HEK293 (cell line): ENCODE data around the gene THBS3.
"Not testable (repeated sequence)": the region's sequence is repeated elsewhere in the genome, so short reads cannot be mapped to it uniquely, and the experiment has no call there.

Experiments
- CTCF ChIA-PET: fragments of 350-600 bp; formaldehyde crosslinking; extraction: SDS; loops from one replicate; lab custom pipeline; 2021; ENCODE audit warnings: antibody characterized with exemption; lab: Yijun Ruan, JAX
- POLR2A ChIA-PET: fragments of 300-600 bp; formaldehyde crosslinking; extraction: SDS; loops from one replicate; lab custom pipeline; 2020; ENCODE audit warnings: antibody characterized with exemption, inconsistent platforms; lab: Yijun Ruan, JAX
- H3K27ac ChIP-seq: fragments of 200-500 bp; sonication (Bioruptor generic); 2 replicates; pipeline ENCODE4 v1.5.1; 2014; ENCODE audit warnings: low read depth, low read length, control low read depth, inconsistent platforms; ENCODE audit errors: extremely low read depth
- H3K36me3 ChIP-seq, 2 experiments: fragments of 200-500 bp in 1 of 2; sonication (Bioruptor generic) in 1 of 2; 1 replicate in 1 of 2; 2 replicates in 1 of 2; pipeline ENCODE4 v1.5.1; 2014 to 2017; ENCODE audit warnings: inconsistent platforms in 2 of 2, low read length in 2 of 2; ENCODE audit not compliant: control insufficient read depth in 2 of 2, insufficient read depth in 1 of 2
- H3K4me1 ChIP-seq: fragments of 200-500 bp; sonication (Bioruptor generic); 2 replicates; pipeline ENCODE4 v1.5.1; 2014; ENCODE audit warnings: mild to moderate bottlenecking, low read length, inconsistent platforms; ENCODE audit not compliant: control insufficient read depth, insufficient read depth
- H3K4me3 ChIP-seq: 2 replicates; pipeline ENCODE4 v1.5.1; 2011; ENCODE audit warnings: low read depth, mild to moderate bottlenecking, control low read depth, low read length, moderate library complexity
- H3K9me3 ChIP-seq: fragments of 200-500 bp; sonication (Bioruptor generic); 2 replicates; pipeline ENCODE4 v1.5.1; 2014; ENCODE audit warnings: low read depth, low read length, inconsistent platforms; ENCODE audit not compliant: control insufficient read depth, insufficient read depth
- GLIS1 ChIP-seq: fragments of 450-650 bp; formaldehyde crosslinking; IDR thresholded peaks from 2 replicates; pipeline ENCODE4 v1.5.1; 2016; ENCODE audit warnings: missing biosample characterization, missing genetic modification characterization
- HOXC10 ChIP-seq: sonication (generic); formaldehyde crosslinking; IDR thresholded peaks from 2 replicates; pipeline ENCODE4 v1.8.1; 2023; ENCODE audit warnings: mild to moderate bottlenecking, missing genetic modification reagents
- ZFP69B ChIP-seq: fragments of 450-650 bp; formaldehyde crosslinking; IDR thresholded peaks from 2 replicates; pipeline ENCODE4 v1.5.1; 2016; ENCODE audit warnings: missing biosample characterization, missing genetic modification characterization
- ZNF140 ChIP-seq: fragments of 450-650 bp; formaldehyde crosslinking; IDR thresholded peaks from 2 replicates; pipeline ENCODE4 v1.5.1; 2016; ENCODE audit warnings: missing biosample characterization, missing genetic modification characterization
- ZNF221 ChIP-seq: fragments of 450-650 bp; formaldehyde crosslinking; IDR thresholded peaks from 2 replicates; pipeline ENCODE4 v1.5.1; 2017; ENCODE audit warnings: missing biosample characterization, missing genetic modification characterization, borderline replicate concordance
- ZNF311 ChIP-seq: fragments of 450-650 bp; formaldehyde crosslinking; IDR thresholded peaks from 2 replicates; pipeline ENCODE4 v1.5.1; 2017; ENCODE audit warnings: missing biosample characterization, missing genetic modification characterization, borderline replicate concordance
- ZNF530 ChIP-seq: fragments of 450-650 bp; formaldehyde crosslinking; IDR thresholded peaks from 2 replicates; pipeline ENCODE4 v1.5.1; 2016; ENCODE audit warnings: low read depth, missing biosample characterization, missing genetic modification characterization
- ZNF677 ChIP-seq: fragments of 450-650 bp; IDR thresholded peaks from 2 replicates; pipeline ENCODE4 v1.5.0; 2018; ENCODE audit warnings: missing biosample characterization, mild to moderate bottlenecking, missing genetic modification characterization, moderate library complexity
- ZNF776 ChIP-seq: fragments of 450-650 bp; formaldehyde crosslinking; IDR thresholded peaks from 2 replicates; pipeline ENCODE4 v1.5.0; 2017; ENCODE audit warnings: missing biosample characterization, missing genetic modification characterization, borderline replicate concordance
- TF ChIP-seq, protein P1 (sequence below): fragments of 450-650 bp; formaldehyde crosslinking; IDR thresholded peaks from 2 replicates; pipeline ENCODE4 v1.5.1; 2016; ENCODE audit warnings: missing biosample characterization, missing genetic modification characterization
- TF ChIP-seq, protein P2 (sequence below): fragments of 450-650 bp; IDR thresholded peaks from 2 replicates; pipeline ENCODE4 v1.5.1; 2018; ENCODE audit warnings: missing biosample characterization, missing genetic modification characterization
- TF ChIP-seq, protein P3 (sequence below): fragments of 450-650 bp; formaldehyde crosslinking; IDR thresholded peaks from 2 replicates; pipeline ENCODE4 v1.5.1; 2016; ENCODE audit warnings: missing biosample characterization, missing genetic modification characterization

The THBS3 gene

DNA sequence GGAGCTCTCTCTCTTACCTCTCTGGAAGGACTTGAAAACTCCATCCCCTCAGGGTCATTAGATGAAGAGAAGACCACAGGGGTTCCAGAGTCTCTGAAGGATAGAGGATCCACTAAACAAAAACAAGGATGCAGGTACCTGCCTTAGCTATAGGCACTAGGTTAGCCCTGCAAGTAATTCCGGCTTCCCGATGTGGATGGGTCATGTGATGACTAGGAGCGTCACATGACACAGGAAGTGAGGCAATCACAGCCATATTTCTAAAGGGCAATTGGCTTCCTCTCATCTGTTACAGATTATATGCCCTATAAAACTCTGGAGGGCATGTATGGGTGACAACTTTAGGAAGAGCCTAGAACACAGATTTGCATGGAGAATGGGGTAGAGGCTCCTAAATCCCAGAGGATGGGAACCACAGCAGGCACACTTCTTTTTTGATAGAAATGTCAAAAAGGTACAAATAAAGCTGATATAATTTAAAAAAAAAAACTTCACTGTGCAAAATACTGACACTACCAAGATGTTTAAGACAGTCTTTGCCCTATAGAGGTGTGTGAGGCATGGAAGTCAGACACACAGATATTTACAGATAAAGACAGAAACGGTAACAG lies 33.5 kb upstream of the THBS3 start (continued):
- no peak for TF ChIP-seq ZNF311
- TF ChIP-seq, all 188 proteins: peak for 32

DNA sequence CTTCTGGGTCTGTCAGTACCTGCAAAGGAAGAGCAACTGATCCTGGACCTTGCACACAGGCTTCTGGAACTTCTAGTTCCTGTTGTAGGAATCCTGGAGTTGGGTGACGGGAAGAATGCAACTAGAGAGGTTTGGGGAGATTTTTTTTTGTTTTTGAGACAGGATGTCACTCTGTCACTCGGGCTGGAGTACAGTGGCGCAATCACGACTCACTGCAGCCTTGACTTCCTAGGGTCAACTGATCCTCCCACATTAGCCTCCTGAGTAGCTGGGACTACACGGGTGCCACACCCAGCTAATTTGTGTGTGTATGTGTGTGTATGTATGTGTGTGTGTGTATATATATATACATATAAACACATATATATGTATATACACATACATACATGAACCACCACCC lies 28.8 kb upstream of the THBS3 start:
- POLR2A ChIA-PET, result no interaction called here

DNA sequence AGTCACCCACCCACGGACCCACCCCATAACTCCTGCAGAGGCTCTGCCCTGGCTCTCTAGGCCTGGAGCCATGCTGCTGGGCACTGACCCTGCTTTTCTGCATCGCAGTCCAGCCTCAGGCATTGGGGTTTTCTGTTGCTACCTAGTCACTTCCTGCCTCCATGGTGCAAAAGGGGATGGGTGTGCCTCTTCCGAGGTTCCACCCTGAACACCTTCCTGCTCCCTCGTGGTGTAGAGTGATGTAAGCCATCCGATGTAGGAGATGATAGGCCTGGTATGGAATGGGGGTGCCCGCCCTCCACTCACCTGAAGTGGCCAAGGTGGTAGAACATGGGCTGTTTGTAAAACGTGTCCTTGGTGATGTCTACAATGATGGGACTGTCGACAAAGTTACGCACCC lies 27.7 kb upstream of the THBS3 start:
- CTCF ChIA-PET, H3K27ac ChIP-seq, H3K9me3 ChIP-seq, POLR2A ChIA-PET, H3K4me1 ChIP-seq, H3K4me3 ChIP-seq: not testable (repeated sequence)
- peaks cover 0 to 40% of the 10 kb centered on the region in 2 experiments; a peak in 2 of 3 replicates for H3K36me3 ChIP-seq

More for the DNA sequence above, 28.8 kb upstream of the THBS3 start:
- H3K4me3 ChIP-seq, result no peak overlapping the region
- TF ChIP-seq, protein P1, sequence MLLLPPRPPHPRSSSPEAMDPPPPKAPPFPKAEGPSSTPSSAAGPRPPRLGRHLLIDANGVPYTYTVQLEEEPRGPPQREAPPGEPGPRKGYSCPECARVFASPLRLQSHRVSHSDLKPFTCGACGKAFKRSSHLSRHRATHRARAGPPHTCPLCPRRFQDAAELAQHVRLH (tag by site-specific recombination), result no peak
- TF ChIP-seq ZFP69B (tag by site-specific recombination), result no peak
- TF ChIP-seq HOXC10 (CRISPR knock-in tag), result no peak
- no peak for TF ChIP-seq ZNF140 (tag by site-specific recombination)
- no peaks in the 10 kb centered on the region for H3K9me3 ChIP-seq
- no peak overlapping the region for H3K27ac ChIP-seq
- peaks cover 0 to 40% of the 10 kb centered on the region in 2 experiments; a peak in 2 of 3 replicates for H3K36me3 ChIP-seq
- no peaks in the 10 kb centered on the region for H3K4me1 ChIP-seq
- CTCF ChIA-PET, result interaction anchor here (0.6 to 1.0 kb wide), 3 partner anchors 10 to 71 kb away, joined by 3 to 5 read pairs (median 3); partner anchors contain the start of gene HCN3

DNA sequence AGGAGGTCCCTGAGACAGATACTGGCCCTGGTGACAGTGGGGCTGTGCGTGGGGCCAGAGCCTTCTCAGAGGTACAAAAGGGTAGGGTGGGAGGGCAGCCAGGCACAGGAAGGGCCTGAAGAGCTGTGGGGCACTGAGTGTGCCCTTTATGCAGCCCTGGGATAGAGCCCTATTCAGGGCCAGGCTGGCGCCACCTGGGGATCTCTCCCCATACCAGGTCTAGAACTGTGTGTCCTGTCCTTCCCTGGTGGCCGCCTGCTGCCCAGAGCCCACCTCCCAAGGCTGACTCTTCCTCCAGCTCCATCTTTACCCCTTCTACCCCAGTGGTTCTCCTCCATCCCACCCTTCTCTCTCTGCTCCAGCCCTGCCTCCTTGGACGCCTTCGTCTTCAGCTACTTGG lies 25.8 kb upstream of the THBS3 start:
- H3K4me1 ChIP-seq, POLR2A ChIA-PET, H3K9me3 ChIP-seq, CTCF ChIA-PET, H3K27ac ChIP-seq, H3K4me3 ChIP-seq: not testable (repeated sequence)
- peaks cover 0 to 28% of the 10 kb centered on the region in 2 experiments; a peak in 2 of 3 replicates for H3K36me3 ChIP-seq

DNA sequence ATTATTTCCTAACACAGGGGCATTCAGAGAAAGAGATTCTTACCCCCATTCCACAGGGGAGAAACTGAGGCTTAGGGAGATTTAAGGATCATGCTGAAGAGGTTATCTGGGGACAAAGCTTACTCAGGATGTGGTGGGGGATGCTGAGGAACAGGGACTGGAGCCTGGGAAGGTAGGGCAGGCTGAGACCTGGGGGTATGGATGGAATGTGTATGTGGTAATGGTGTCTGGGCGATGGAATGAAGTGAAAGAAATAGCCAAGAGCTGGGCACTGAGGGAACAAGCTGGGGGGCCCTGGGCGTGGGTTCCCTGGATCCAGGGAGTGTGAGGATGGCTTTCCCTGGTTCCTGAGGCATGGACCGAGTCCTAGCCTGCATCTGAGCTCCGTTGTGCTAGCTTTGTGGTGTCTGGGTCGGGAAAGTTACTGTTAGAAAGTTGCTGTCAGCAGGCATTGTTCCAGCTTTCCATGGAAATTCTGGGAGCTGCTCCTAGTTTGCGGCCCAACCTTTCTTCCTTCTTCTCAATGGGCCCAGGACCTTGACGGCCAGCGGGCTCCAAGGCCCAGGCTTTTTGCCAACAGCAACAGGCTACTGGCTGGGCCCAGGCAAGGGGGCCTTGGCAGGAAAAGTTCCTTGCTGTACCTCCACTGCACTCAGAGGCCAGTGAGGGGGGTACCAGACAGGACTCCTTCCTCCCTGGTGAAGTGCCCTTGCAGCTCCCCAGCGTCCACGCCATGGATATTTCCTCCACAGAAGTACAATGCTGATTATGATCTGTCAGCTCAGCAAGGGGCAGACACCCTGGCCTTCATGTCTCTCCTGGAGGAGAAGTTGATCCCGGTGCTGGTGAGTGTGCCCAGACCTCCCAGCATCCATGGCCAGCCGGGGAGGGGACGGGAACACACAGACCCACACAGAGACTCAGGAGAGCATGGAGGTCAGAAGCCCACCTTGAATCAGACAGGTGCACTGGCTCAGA lies 24.6 kb upstream of the THBS3 start:
- H3K9me3 ChIP-seq, H3K4me1 ChIP-seq, H3K4me3 ChIP-seq, H3K27ac ChIP-seq, POLR2A ChIA-PET: not testable (repeated sequence)
- H3K36me3 ChIP-seq, result peaks cover 0 to 20% of the 10 kb centered on the region in 2 experiments; a peak in 2 of 3 replicates
- TF ChIP-seq GLIS1 (tag by site-specific recombination), result peak; percentile 69
- CTCF ChIA-PET, result interaction anchor here (0.6 kb wide), 2 partner anchors 28 to 56 kb away, joined by 4 read pairs; no protein-coding TSS in a partner anchor

DNA sequence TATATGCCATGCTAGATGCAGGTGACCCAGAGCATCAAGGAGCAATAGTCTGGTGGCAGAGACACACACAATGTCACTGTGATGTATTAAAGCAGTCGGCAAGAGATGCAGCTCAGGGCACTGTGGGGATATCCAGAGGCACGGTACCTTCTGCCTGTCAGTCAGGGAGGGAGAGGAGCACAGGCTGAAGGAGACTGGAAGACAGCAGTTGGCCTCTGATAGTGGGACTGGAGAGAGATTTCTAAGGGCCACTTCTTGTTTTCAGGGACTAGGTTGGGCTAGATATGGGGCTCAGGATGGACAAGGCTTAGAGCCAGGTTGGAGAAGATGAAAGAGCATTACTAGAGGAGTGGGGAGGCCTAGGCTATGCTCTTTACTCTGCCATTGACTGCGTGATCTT lies 23.6 kb upstream of the THBS3 start:
- POLR2A ChIA-PET, H3K4me3 ChIP-seq, H3K9me3 ChIP-seq, H3K27ac ChIP-seq, CTCF ChIA-PET, H3K4me1 ChIP-seq, H3K36me3 ChIP-seq: not testable (repeated sequence)

DNA sequence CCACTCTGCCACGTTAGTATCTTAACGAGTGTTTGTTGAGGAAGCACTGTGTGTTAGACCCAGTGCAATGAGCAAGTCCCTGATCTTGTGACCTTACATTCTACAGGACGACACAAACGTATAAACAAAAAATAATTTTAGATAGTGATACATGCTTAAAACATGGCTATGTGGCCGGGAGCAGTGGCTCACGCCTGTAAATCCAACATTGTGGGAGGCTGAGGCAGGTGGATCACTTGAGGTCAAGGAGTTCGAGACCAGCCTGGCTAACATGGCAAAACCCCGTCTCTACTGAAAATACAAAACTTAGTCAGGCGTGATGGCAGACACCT lies 20.4 kb upstream of the THBS3 start:
- CTCF ChIA-PET, result interaction anchor here (0.6 to 2.1 kb wide), 5 partner anchors 20 to 85 kb away, joined by 3 to 25 read pairs (median 5); partner anchors contain the start of genes MTX1 and THBS3
- peak overlapping the region; percentile 76 for H3K27ac ChIP-seq
- H3K4me1 ChIP-seq, result peaks cover 3% of the 10 kb centered on the region
- H3K9me3 ChIP-seq, result no peaks in the 10 kb centered on the region
- H3K36me3 ChIP-seq, result no peaks in the 10 kb centered on the region
- POLR2A ChIA-PET, result interaction anchor here (1.0 to 2.0 kb wide), 4 partner anchors 13 to 34 kb away, joined by 4 to 8 read pairs (median 4); partner anchors contain the start of genes SCAMP3 and THBS3
- no peak overlapping the region for H3K4me3 ChIP-seq
- TF ChIP-seq ZNF776 (tag by site-specific recombination) (no peak), ZNF677 (no peak), ZNF530 (tag by site-specific recombination) (no peak), ZNF221 (tag by site-specific recombination) (no peak)
- TF ChIP-seq, protein P2, sequence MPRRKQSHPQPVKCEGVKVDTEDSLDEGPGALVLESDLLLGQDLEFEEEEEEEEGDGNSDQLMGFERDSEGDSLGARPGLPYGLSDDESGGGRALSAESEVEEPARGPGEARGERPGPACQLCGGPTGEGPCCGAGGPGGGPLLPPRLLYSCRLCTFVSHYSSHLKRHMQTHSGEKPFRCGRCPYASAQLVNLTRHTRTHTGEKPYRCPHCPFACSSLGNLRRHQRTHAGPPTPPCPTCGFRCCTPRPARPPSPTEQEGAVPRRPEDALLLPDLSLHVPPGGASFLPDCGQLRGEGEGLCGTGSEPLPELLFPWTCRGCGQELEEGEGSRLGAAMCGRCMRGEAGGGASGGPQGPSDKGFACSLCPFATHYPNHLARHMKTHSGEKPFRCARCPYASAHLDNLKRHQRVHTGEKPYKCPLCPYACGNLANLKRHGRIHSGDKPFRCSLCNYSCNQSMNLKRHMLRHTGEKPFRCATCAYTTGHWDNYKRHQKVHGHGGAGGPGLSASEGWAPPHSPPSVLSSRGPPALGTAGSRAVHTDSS (tag by site-specific recombination), result 0 out of 2 replicates have a peak, but pooled peaks have one; percentile 1
- TF ChIP-seq, protein P3, sequence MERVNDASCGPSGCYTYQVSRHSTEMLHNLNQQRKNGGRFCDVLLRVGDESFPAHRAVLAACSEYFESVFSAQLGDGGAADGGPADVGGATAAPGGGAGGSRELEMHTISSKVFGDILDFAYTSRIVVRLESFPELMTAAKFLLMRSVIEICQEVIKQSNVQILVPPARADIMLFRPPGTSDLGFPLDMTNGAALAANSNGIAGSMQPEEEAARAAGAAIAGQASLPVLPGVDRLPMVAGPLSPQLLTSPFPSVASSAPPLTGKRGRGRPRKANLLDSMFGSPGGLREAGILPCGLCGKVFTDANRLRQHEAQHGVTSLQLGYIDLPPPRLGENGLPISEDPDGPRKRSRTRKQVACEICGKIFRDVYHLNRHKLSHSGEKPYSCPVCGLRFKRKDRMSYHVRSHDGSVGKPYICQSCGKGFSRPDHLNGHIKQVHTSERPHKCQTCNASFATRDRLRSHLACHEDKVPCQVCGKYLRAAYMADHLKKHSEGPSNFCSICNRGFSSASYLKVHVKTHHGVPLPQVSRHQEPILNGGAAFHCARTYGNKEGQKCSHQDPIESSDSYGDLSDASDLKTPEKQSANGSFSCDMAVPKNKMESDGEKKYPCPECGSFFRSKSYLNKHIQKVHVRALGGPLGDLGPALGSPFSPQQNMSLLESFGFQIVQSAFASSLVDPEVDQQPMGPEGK (tag by site-specific recombination), result no peak
